HepG2 (cell line): ENCODE data around the gene PHF23. TPM values are rescaled to one million over a fixed set of nuclear protein-coding genes. Genes with fewer than 3 reads are reported as not detected.
A peak's percentile ranks its signal among the peaks of the same experiment; 100 is the strongest.

Experiments used
- EED ChIP-seq: sonication (generic); formaldehyde crosslinking; IDR thresholded peaks from 2 replicates; pipeline ENCODE4 v1.5.0; 2020; ENCODE audit warnings: mild to moderate bottlenecking, missing genetic modification reagents
- FUBP1 ChIP-seq: sonication (generic); formaldehyde crosslinking; IDR thresholded peaks from 2 replicates; pipeline ENCODE4 v1.5.1; 2020; ENCODE audit warnings: missing genetic modification reagents, mild to moderate bottlenecking, borderline replicate concordance
- HOMEZ ChIP-seq: IDR thresholded peaks from 2 replicates; pipeline ENCODE4 v1.6.1; 2016; ENCODE audit warnings: low read depth
- KLF13 ChIP-seq: sonication (generic); formaldehyde crosslinking; IDR thresholded peaks from 2 replicates; pipeline ENCODE4 v1.4.0; 2020; ENCODE audit warnings: mild to moderate bottlenecking, missing genetic modification reagents
- REST ChIP-seq, 2 experiments: IDR thresholded peaks; 2 replicates each; pipeline ENCODE4 v1.6.1; 2011 to 2012; ENCODE audit warnings: low read length in 2 of 2, borderline replicate concordance in 1 of 2, low read depth in 1 of 2, mild to moderate bottlenecking in 1 of 2, moderate library complexity in 1 of 2
- SIX1 ChIP-seq: sonication (generic); formaldehyde crosslinking; IDR thresholded peaks from 2 replicates; pipeline ENCODE4 v1.4.0; 2020; ENCODE audit warnings: missing genetic modification reagents, borderline replicate concordance
- SMYD3 ChIP-seq: sonication (generic); formaldehyde crosslinking; IDR thresholded peaks from 2 replicates; pipeline ENCODE4 v1.8.1; 2023; ENCODE audit warnings: mild to moderate bottlenecking, missing genetic modification reagents
- TAF15 ChIP-seq: fragments of 200-400 bp; formaldehyde crosslinking; IDR thresholded peaks from one replicate; pipeline ENCODE4 v1.6.1; 2018; ENCODE audit warnings: mild to moderate bottlenecking, low read depth, low read length; ENCODE audit not compliant: poor library complexity, severe bottlenecking
- ZKSCAN8 ChIP-seq: IDR thresholded peaks from 2 replicates; pipeline ENCODE4 v1.6.1; 2016; ENCODE audit warnings: borderline replicate concordance, missing genetic modification reagents, missing compliant biosample characterization
- ZNF281 ChIP-seq: sonication (generic); formaldehyde crosslinking; IDR thresholded peaks from 2 replicates; pipeline ENCODE4 v1.4.0; 2020; ENCODE audit warnings: missing genetic modification reagents, borderline replicate concordance
- ZNF317 ChIP-seq: sonication (generic); formaldehyde crosslinking; IDR thresholded peaks from 2 replicates; pipeline ENCODE4 v1.5.0; 2020; ENCODE audit warnings: mild to moderate bottlenecking, missing genetic modification reagents
- ZNF326 ChIP-seq: sonication (generic); formaldehyde crosslinking; IDR thresholded peaks from 2 replicates; pipeline ENCODE4 v1.4.0; 2020; ENCODE audit warnings: missing genetic modification reagents, borderline replicate concordance
- ZNF567 ChIP-seq: sonication (generic); formaldehyde crosslinking; IDR thresholded peaks from 2 replicates; pipeline ENCODE4 v1.8.1; 2023; ENCODE audit warnings: mild to moderate bottlenecking, missing genetic modification reagents, borderline replicate concordance
- ZNF644 ChIP-seq: IDR thresholded peaks from 2 replicates; pipeline ENCODE4 v1.6.1; 2016; ENCODE audit warnings: low read depth
- ZNF740 ChIP-seq: sonication (generic); formaldehyde crosslinking; IDR thresholded peaks from 2 replicates; pipeline ENCODE4 v1.4.0; 2020; ENCODE audit warnings: missing genetic modification reagents
- ZNF766 ChIP-seq: sonication (generic); formaldehyde crosslinking; IDR thresholded peaks from 2 replicates; pipeline ENCODE4 v1.5.0; 2020; ENCODE audit warnings: missing genetic modification reagents, borderline replicate concordance
- ZSCAN21 ChIP-seq: sonication (generic); formaldehyde crosslinking; IDR thresholded peaks from 2 replicates; pipeline ENCODE4 v1.8.0; 2022; ENCODE audit warnings: mild to moderate bottlenecking, missing genetic modification reagents, moderate library complexity, borderline replicate concordance
- polyA plus RNA-seq, 8 experiments: library from polyadenylated mRNA; depleted of rRNA in 3 of 8; stranded (reverse) in 7 of 8; unstranded in 1 of 8; fragments of >200 nt; fragmentation: Illumina TruSeq in 4 of 8; extraction: Trizol in 4 of 8; gene quantifications; 2 replicates each; pipeline versions ENCODE4 v1.2.1 to v1.2.3, GENCODE V29; 2011 to 2016; ENCODE audit warnings: low read depth in 4 of 8, missing spikeins in 1 of 8, mixed read lengths in 1 of 8; ENCODE audit not compliant: insufficient read depth in 1 of 8
- total RNA-seq, 5 experiments: library from RNA; depleted of rRNA; stranded (reverse); fragments of >200 nt; fragmentation: Illumina TruSeq; extraction: Trizol; gene quantifications; 2 replicates each; pipeline ENCODE4 v1.2.3, GENCODE V29; 2016; ENCODE audit warnings: low read depth in 1 of 5

PHF23 gene
- total and polyA plus RNA-seq, 2 of the 13 experiments (the other 11 are each of a cell fraction or from before 2014, with no cell fraction given): 27.6 to 33.2 TPM

- TF ChIP-seq ZNF317 (CRISPR knock-in tag): no peak
- peak; percentile 84 for TF ChIP-seq TAF15
- peak; percentile 72; the same call in 1 of the 2 replicates for TF ChIP-seq ZNF766 (CRISPR knock-in tag)
- peak; percentile 85; the same call in 1 of the 2 replicates for TF ChIP-seq ZNF567 (CRISPR knock-in tag)
- TF ChIP-seq SIX1 (CRISPR knock-in tag): no peak
- no peak; the same call in 1 of the 2 replicates for TF ChIP-seq ZKSCAN8 (CRISPR knock-in tag)
- no peak for TF ChIP-seq SMYD3 (CRISPR knock-in tag)
- peak; percentile 63; the same call in 1 of the 2 replicates for TF ChIP-seq ZSCAN21 (CRISPR knock-in tag)
- TF ChIP-seq ZNF644 (CRISPR knock-in tag): no peak
- no peak for TF ChIP-seq HOMEZ (CRISPR knock-in tag)
- TF ChIP-seq ZNF326 (CRISPR knock-in tag): peak; percentile 81; the same call in 1 of the 2 replicates
- TF ChIP-seq KLF13: no peak; the same call in 1 of the 2 replicates
- peak; percentile 71; the same call in 1 of the 2 replicates for TF ChIP-seq ZNF281 (CRISPR knock-in tag)
- TF ChIP-seq REST (IDR thresholded peaks at IDR 0.05; ENCODE audit: borderline replicate concordance in 1 of 2, low read depth in 1 of 2, low read length in 2 of 2): no peak
- TF ChIP-seq EED (CRISPR knock-in tag): peak; percentile 58
- peak; percentile 76; the same call in 1 of the 2 replicates for TF ChIP-seq FUBP1 (CRISPR knock-in tag)
- TF ChIP-seq ZNF740 (CRISPR knock-in tag): peak; percentile 86
These were observed 4.9 kb downstream of the PHF23 start, which contains the start of gene DVL2 (continued) for GRCh38 chr17:7234083-7234951.
